K562 (cell line): ENCODE results near the gene CASP6. TPM values are rescaled to one million over a fixed set of nuclear protein-coding genes. Genes with fewer than 3 reads are reported as not detected.

Experiments used
- ATAC-seq: fragments of 200-7000 bp; cut with Tn5 transposase; 3 replicates; pipeline ENCODE4 v1.9.1; 2020; ENCODE audit warnings: moderate library complexity
- BruUV-seq: library from RNA; stranded (reverse); fragments of 400-500 nt; replicated peaks from 2 replicates; lab custom pipeline; 2021; lab: Mats Ljungman, UMichigan
- CTCF ChIA-PET: fragments of 300-600 bp; formaldehyde crosslinking; extraction: SDS; loops from one replicate; lab custom pipeline; 2021; ENCODE audit warnings: low intra/inter-chr PET ratio; lab: Yijun Ruan, JAX
- POLR2A ChIA-PET: fragments of 300-600, 350-650 bp; sonication (Branson Sonifier 250); formaldehyde crosslinking; extraction: SDS; loops from one replicate; lab custom pipeline; 2021; ENCODE audit warnings: antibody characterized with exemption, inconsistent platforms; lab: Yijun Ruan, JAX
- DNase-seq, 4 experiments: peaks; one replicate each; pipeline versions ENCODE4 v3.0.0 to v3.0.0-alpha.2; 2011 to 2018; ENCODE audit warnings: low spot score in 3 of 4, mixed read lengths in 3 of 4; ENCODE audit errors: extremely low read depth in 1 of 4
- FAIRE-seq: peaks from 2 replicates; lab custom pipeline; 2011; peaks lifted over from hg19 to GRCh38; lab: Jason Lieb, UNC
- H2AFZ ChIP-seq: 2 replicates; pipeline ENCODE4 v1.6.0; 2011; ENCODE audit warnings: low read depth, low read length, control low read depth, inconsistent platforms
- H3K27ac ChIP-seq: fragments of 200-600 bp; 3 replicates; pipeline ENCODE4 v1.8.0; 2011; ENCODE audit warnings: low read depth, mild to moderate bottlenecking, control low read depth, inconsistent platforms, low read length, moderate library complexity, mixed read lengths; ENCODE audit errors: extremely low read depth
- H3K27me3 ChIP-seq, 2 experiments: fragments of 300-600 bp in 1 of 2; 2 replicates in 1 of 2; 3 replicates in 1 of 2; pipeline versions ENCODE4 v1.6.0 to v1.8.0; 2011; ENCODE audit warnings: inconsistent platforms in 2 of 2, low read length in 2 of 2, mild to moderate bottlenecking in 1 of 2, mixed read lengths in 1 of 2, moderate library complexity in 1 of 2; ENCODE audit not compliant: control insufficient read depth in 2 of 2, insufficient read depth in 2 of 2
- H3K36me3 ChIP-seq: fragments of 300-600 bp; 3 replicates; pipeline ENCODE4 v1.8.0; 2011; ENCODE audit warnings: mild to moderate bottlenecking, low read length, inconsistent platforms; ENCODE audit not compliant: control insufficient read depth, insufficient read depth
- H3K4me1 ChIP-seq, 2 experiments: fragments of 200-600 bp in 1 of 2; replicated peaks in 1 of 2; 2 replicates in 1 of 2; 3 replicates in 1 of 2; pipeline versions ENCODE4 v1.5.1 to v1.8.0; 2011; ENCODE audit warnings: inconsistent platforms in 2 of 2, low read length in 2 of 2, mild to moderate bottlenecking in 1 of 2, mixed read lengths in 1 of 2, moderate library complexity in 1 of 2; ENCODE audit not compliant: control insufficient read depth in 2 of 2, insufficient read depth in 2 of 2
- H3K4me2 ChIP-seq: 2 replicates; pipeline ENCODE4 v1.6.1; 2011; ENCODE audit warnings: low read length, control low read depth, inconsistent platforms, mixed read lengths; ENCODE audit not compliant: insufficient read depth
- H3K4me3 ChIP-seq: fragments of 200-600 bp; sonication (generic), shearing (Covaris generic); 2 replicates; pipeline ENCODE4 v1.5.1; 2016; ENCODE audit warnings: control low read depth, inconsistent platforms
- H3K79me2 ChIP-seq: fragments of 200-600 bp; 3 replicates; pipeline ENCODE4 v1.8.0; 2011; ENCODE audit warnings: low read length, inconsistent platforms; ENCODE audit not compliant: control insufficient read depth, insufficient read depth
- H3K9ac ChIP-seq, 2 experiments: 2 replicates each; pipeline versions ENCODE4 v1.6.0 to v1.6.1; 2011; ENCODE audit warnings: low read depth in 2 of 2, low read length in 2 of 2, control low read depth in 1 of 2, inconsistent platforms in 1 of 2, mild to moderate bottlenecking in 1 of 2, mixed read lengths in 1 of 2; ENCODE audit not compliant: insufficient read depth in 1 of 2
- H3K9me1 ChIP-seq: one replicate; pipeline ENCODE4 v1.6.0; 2011; ENCODE audit warnings: inconsistent platforms, mild to moderate bottlenecking, low read length, moderate library complexity; ENCODE audit not compliant: control insufficient read depth, insufficient read depth
- H3K9me3 ChIP-seq: replicated peaks from 2 replicates; pipeline ENCODE4 v1.5.1; 2011; ENCODE audit warnings: low read depth, low read length, inconsistent platforms; ENCODE audit not compliant: control insufficient read depth, insufficient read depth
- H4K20me1 ChIP-seq: replicated peaks from 2 replicates; pipeline ENCODE4 v1.6.1; 2011; ENCODE audit warnings: low read length, inconsistent platforms, mixed read lengths; ENCODE audit not compliant: control insufficient read depth, insufficient read depth
- SAFB2 ChIP-seq: fragments of 200-400 bp; formaldehyde crosslinking; IDR thresholded peaks from 2 replicates; pipeline ENCODE4 v1.6.1; 2018; ENCODE audit warnings: borderline replicate concordance, low read length, low read depth, moderate library complexity; ENCODE audit not compliant: severe bottlenecking
- TCF3 ChIP-seq: sonication (generic); formaldehyde crosslinking; IDR thresholded peaks from 2 replicates; pipeline ENCODE4 v1.4.0; 2020; ENCODE audit warnings: mild to moderate bottlenecking, missing genetic modification reagents
- ZBTB1 ChIP-seq: sonication (generic); formaldehyde crosslinking; IDR thresholded peaks from 2 replicates; pipeline ENCODE4 v1.8.1; 2023; ENCODE audit warnings: missing genetic modification reagents, low read depth, mild to moderate bottlenecking, borderline replicate concordance
- ZNF507 ChIP-seq: conservative IDR thresholded peaks from 2 replicates; pipeline ENCODE4 v1.6.1; 2017; ENCODE audit warnings: missing genetic modification characterization, missing compliant biosample characterization
- WGBS: fragments of 100-300 bp; shearing (Covaris generic); methylation state at CpG from one replicate; pipeline ENCODE4 v1.1.6; 2016; ENCODE audit warnings: low coverage, mixed read lengths; ENCODE audit not compliant: insufficient coverage; ENCODE audit errors: missing lambda C conversion rate; 5-methylcytosine and 5-hydroxymethylcytosine counted together
- in situ Hi-C: fragments of 300-500 bp; cut with MboI; formaldehyde crosslinking; loops from 4 replicates; pipeline ENCODE4 v1.15.0; 2018; ENCODE audit warnings: inconsistent platforms, mixed read lengths
- intact Hi-C: fragments of 100-400 bp; cut with micrococcal nuclease; formaldehyde crosslinking; loops from 2 replicates; pipeline ENCODE4 v1.14.2; 2022
- polyA plus RNA-seq, 8 experiments: library from polyadenylated mRNA; depleted of rRNA in 4 of 8; stranded (reverse) in 5 of 8; unstranded in 3 of 8; fragments of >200 nt; fragmentation: Nextera tagmentation in 2 of 8; fragmentation: Illumina TruSeq in 1 of 8; extraction: Ambion mirVana in 2 of 8; extraction: Trizol in 1 of 8; gene quantifications; 2 replicates each; pipeline versions ENCODE4 v1.2.1 to v1.2.3, GENCODE V29; 2011 to 2014; ENCODE audit warnings: inconsistent platforms in 1 of 8, missing spikeins in 1 of 8
- total RNA-seq, 7 experiments: library from RNA; depleted of rRNA in 6 of 7; stranded (reverse); fragments of >200 nt in 6 of 7; fragmentation: Illumina TruSeq in 2 of 7; extraction: Trizol in 2 of 7; gene quantifications; 2 replicates each; pipeline versions ENCODE4 v1.2.1 to v1.2.3, GENCODE V29; 2011 to 2021; ENCODE audit warnings: low replicate concordance in 1 of 7
- TF ChIP-seq, protein P1 (sequence below): fragments of 200-800 bp; sonication (Bioruptor generic); IDR thresholded peaks from 2 replicates; pipeline ENCODE4 v1.6.1; 2017; ENCODE audit warnings: missing genetic modification characterization, missing compliant biosample characterization
- TF ChIP-seq, protein P2 (sequence below): sonication (generic); IDR thresholded peaks from 2 replicates; pipeline ENCODE4 v1.6.1; 2016

CASP6 gene
- total and polyA plus RNA-seq, 9 of the 15 experiments (the other 6 are each of a cell fraction or from before 2014, with no cell fraction given) = 20.8 to 72.7 (median 39.1) TPM

DNA sequence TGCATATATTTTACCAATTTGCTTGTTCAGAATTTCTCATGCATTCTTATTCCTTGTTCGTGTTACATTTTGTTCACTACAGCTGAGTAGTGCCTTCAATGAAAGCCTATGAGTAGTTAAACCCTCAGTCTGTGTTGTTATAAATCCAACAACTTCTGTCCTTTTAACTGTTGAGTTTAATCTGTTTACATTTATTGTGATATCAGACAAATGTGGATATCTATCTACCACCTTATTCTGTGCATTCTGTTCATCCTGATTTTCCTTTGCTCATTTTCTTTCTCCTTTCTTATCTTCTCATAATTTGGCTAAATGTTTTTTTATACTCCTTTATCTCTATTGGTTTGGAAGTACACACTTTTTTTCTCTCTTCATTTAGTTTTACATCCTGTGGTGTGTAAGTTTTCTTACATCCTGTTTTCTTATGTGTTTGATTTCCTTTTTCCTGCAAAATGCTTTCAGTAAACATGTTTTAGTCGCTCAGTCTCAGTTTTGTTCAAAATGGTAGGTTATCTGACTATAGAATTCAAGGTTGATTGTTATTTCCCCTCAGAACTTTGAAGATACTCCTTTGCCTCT, 54.2 kb downstream of the CASP6 start:
- in situ Hi-C loops = no loop called here
- no peak for FAIRE-seq
- Histone ChIP-seq H3K36me3 (no peaks in the 10 kb centered on the region), H3K9ac (no peak overlapping the region), H3K4me3 (no peak overlapping the region), H3K27me3 (peaks cover 0 to 2% of the 10 kb centered on the region in 2 experiments; a peak in 1 of 5 replicates), H3K4me1 (no peaks in the 10 kb centered on the region), H3K27ac (no peak overlapping the region), H3K9me1 (no peaks in the 10 kb centered on the region), H3K9me3 (no peaks in the 10 kb centered on the region), H4K20me1 (no peaks in the 10 kb centered on the region), H2AFZ (no peak overlapping the region), H3K79me2 (no peaks in the 10 kb centered on the region), H3K4me2 (no peak overlapping the region)
- ATAC-seq = no peak
- POLR2A ChIA-PET = no interaction called here
- no TSS peak for BruUV-seq
- DNase-seq = no peak
- intact Hi-C loops = no loop called here
- WGBS = 6% methylated on average over 2 of the region's 2 CpGs
- TF ChIP-seq ZNF507 (tag) = peak; percentile 92
- TF ChIP-seq, protein P1, sequence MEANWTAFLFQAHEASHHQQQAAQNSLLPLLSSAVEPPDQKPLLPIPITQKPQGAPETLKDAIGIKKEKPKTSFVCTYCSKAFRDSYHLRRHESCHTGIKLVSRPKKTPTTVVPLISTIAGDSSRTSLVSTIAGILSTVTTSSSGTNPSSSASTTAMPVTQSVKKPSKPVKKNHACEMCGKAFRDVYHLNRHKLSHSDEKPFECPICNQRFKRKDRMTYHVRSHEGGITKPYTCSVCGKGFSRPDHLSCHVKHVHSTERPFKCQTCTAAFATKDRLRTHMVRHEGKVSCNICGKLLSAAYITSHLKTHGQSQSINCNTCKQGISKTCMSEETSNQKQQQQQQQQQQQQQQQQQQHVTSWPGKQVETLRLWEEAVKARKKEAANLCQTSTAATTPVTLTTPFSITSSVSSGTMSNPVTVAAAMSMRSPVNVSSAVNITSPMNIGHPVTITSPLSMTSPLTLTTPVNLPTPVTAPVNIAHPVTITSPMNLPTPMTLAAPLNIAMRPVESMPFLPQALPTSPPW (CRISPR knock-in tag) = 0 out of 2 replicates have a peak, but pooled peaks have one; percentile 12
- TF ChIP-seq, protein P2, sequence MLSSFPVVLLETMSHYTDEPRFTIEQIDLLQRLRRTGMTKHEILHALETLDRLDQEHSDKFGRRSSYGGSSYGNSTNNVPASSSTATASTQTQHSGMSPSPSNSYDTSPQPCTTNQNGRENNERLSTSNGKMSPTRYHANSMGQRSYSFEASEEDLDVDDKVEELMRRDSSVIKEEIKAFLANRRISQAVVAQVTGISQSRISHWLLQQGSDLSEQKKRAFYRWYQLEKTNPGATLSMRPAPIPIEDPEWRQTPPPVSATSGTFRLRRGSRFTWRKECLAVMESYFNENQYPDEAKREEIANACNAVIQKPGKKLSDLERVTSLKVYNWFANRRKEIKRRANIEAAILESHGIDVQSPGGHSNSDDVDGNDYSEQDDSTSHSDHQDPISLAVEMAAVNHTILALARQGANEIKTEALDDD = no peak
- TF ChIP-seq TCF3 (CRISPR knock-in tag) = no peak
- no peak for TF ChIP-seq SAFB2
- TF ChIP-seq ZBTB1 (CRISPR knock-in tag) = no peak
- CTCF ChIA-PET = no interaction called here
